Thyroid gland (tissue), 4 donors: Measurements from ENCODE around the gene SGCA.

Experiments
- POLR2A ChIP-seq, 2 donors: fragments of 450-650 bp; IDR thresholded peaks; one replicate each; pipeline ENCODE4 v1.6.1; 2017; ENCODE audit warnings: antibody characterized with exemption in 2 of 2, mild to moderate bottlenecking in 2 of 2, moderate library complexity in 1 of 2
- TF ChIP-seq, protein P1 (sequence below), 6 experiments: fragments of 200-600 bp in 3 of 6; fragments of 450-650 bp in 3 of 6; sonication (generic) in 3 of 6; IDR thresholded peaks; one replicate each; pipeline ENCODE4 v1.5.1; 2016 to 2019; ENCODE audit warnings: antibody characterized with exemption in 6 of 6, mild to moderate bottlenecking in 2 of 6, inconsistent platforms in 1 of 6, moderate library complexity in 1 of 6

DNA sequence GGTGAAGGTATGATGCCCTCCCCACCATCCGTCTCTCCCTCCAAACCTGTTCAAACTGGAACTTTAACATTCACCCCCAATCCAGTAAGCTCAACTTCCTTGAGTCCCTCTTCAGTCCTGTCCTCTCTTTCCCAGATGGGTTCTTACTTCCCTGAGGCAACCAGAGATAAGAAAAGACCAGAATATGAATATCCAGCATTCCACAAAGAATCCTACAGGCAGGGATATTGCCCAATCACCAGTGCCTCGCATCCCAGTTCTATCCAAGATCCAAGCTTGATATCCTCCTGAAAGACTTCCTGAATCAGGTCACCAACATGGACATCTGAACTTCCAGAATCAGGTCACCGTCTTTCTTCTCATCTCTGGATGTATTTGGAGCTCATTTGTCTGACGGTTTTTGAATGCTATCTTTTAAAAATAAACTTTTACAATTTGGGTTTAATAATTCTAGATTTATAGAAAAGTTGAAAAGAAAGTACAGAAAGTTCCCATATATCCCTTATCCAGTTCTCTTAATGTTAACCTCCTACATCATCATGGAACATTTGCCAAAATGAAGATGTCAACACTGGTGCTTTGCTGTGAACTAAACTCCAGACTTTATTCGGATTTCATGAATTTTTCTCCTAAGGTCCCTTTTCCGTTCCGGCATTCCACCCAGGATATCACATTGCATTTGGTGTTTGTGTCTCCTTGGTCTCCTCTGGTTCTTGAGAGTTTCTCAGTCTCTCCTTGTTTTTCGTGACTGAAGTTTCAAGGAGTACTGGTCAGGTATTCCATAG, 49.4 kb downstream of the SGCA start:
- TF ChIP-seq, protein P1, sequence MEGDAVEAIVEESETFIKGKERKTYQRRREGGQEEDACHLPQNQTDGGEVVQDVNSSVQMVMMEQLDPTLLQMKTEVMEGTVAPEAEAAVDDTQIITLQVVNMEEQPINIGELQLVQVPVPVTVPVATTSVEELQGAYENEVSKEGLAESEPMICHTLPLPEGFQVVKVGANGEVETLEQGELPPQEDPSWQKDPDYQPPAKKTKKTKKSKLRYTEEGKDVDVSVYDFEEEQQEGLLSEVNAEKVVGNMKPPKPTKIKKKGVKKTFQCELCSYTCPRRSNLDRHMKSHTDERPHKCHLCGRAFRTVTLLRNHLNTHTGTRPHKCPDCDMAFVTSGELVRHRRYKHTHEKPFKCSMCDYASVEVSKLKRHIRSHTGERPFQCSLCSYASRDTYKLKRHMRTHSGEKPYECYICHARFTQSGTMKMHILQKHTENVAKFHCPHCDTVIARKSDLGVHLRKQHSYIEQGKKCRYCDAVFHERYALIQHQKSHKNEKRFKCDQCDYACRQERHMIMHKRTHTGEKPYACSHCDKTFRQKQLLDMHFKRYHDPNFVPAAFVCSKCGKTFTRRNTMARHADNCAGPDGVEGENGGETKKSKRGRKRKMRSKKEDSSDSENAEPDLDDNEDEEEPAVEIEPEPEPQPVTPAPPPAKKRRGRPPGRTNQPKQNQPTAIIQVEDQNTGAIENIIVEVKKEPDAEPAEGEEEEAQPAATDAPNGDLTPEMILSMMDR (IDR thresholded peaks at IDR 0.05), result no peak
- TF ChIP-seq POLR2A (IDR thresholded peaks at IDR 0.05), result no peak
